Heart left ventricle (tissue), 13 donors: ENCODE results near the gene KCNH1.

Experiments used
- CTCF ChIP-seq, 12 donors: fragments of 200-600 bp; sonication (generic) in 4 of 12; IDR thresholded peaks; one replicate each; pipeline versions ENCODE4 v1.5.0 to v1.8.0; 2018 to 2022; ENCODE audit warnings: antibody characterized with exemption in 12 of 12, mild to moderate bottlenecking in 5 of 12
- POLR2A ChIP-seq, 2 donors: fragments of 450-650 bp; IDR thresholded peaks; one replicate each; pipeline ENCODE4 v1.6.1; 2017; ENCODE audit warnings: antibody characterized with exemption in 2 of 2, mild to moderate bottlenecking in 2 of 2, moderate library complexity in 2 of 2
- donor health status: ischemic (EF 13 %, LVEDD 7.1; RV severe dilation, severe dysfunction).
- donor health status: DM: no; HTN: yes; CAD: no.
- donor health status: DM: no; HTN: no; CAD: no.
- donor health status: ischemic (EF 25% LVEDD 6.9; RV normal size, moderate dysfunction).
- donor health status: ischemic (EF 25% LVEDD 5.7; RV mildly dilated, moderate dysfunction).
- donor health status: ischemic (EF 35%, LVEDD 5.7; RV mildly dilated, moderate dysfunction).
- donor health status: nonischemic (EF 11% LVEDD 7.7; RV severe dilation, severe dysfunction).
- donor health status: DM: yes; HTN: yes; CAD: no.
- donor health status: PGD.
- donor health status: ischemic (EF 29% LVEDD 5.4; RV normal size, mild dysfunction).
- donor health status: nonischemic (EF 23%, LVEDD 6.1; RV moderate dilation, normal function).

- TF ChIP-seq CTCF (IDR thresholded peaks at IDR 0.05) (no peak), POLR2A (IDR thresholded peaks at IDR 0.05) (no peak)
Measured at GRCh38 chr1:210751911-210752310, 382.0 kb downstream of the KCNH1 start.
